ENCODE measurements around the gene EI24. TPM values are rescaled to one million over a fixed set of nuclear protein-coding genes. Genes with fewer than 3 reads are reported as not detected.

EI24 gene
- total and polyA plus RNA-seq, 9 donors, result 40.3 to 83.3 (median 66.4) TPM

DNA sequence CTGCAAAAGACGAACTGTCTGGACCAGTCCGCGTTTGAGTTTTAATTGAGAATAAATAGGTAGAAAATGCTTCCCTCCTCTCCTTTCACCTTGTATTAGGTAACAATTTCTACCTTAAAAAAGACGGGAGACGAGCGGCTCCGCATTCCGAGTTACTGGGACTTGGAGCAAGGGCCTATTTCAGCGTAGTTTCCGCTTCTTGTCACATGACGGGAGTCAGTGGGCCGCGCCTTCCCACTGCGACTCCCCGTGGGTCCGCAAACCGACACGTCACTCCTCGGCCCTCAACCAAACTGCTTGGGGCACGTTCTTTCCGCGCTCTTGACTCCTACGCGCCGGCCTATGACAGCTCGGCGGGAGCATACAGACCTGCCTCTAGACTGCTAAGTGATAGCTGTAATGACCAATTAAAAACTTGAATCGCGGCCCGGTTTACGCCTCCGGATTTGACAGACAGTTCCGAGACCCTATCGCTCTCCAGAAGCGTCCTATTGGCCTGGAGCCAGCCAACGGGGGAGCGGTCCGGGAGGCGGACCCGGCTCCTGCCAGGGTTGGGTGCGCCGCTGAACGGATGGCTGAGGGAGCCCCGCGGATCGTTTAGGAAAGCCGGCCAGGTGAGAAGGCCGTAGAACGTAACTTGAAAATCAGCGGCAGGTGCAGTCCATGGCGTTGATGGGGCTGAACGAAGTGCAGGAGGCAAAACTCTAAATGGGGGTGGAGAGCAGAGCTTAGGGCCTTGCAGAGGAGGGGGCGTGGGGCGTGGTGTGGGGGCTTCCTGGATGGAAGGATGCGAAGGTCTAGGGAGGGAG, 23.2 kb downstream of the EI24 start, which contains the start of gene STT3A:
STT3A (plus strand) TSS at position 548 of the 809 bp plus-strand sequence. CDS start 3,064 bp downstream, outside the sequence.
- WGBS (ENCODE audit: insufficient coverage), result under 1% methylated on average over 52 of the region's 55 CpGs
- Histone ChIP-seq H3K27ac (ENCODE audit: low read length) (peak within 1 kb of the TSS; percentile 99), H3K9me3 (replicated peaks; ENCODE audit: control insufficient read depth, low read depth, low read length) (no peaks in the 10 kb centered on the region), H3K36me3 (ENCODE audit: control insufficient read depth, insufficient read depth, low read length) (peaks cover 12% of the 10 kb centered on the region), H3K4me3 (ENCODE audit: low read length) (peak within 1 kb of the TSS; percentile 75), H3K4me1 (ENCODE audit: control insufficient read depth, insufficient read depth, low read length) (peaks cover 5% of the 10 kb centered on the region), H3K27me3 (ENCODE audit: control insufficient read depth, insufficient read depth, low read length) (no peaks in the 10 kb centered on the region)
- DNase-seq, result peak; percentile 100

DNA sequence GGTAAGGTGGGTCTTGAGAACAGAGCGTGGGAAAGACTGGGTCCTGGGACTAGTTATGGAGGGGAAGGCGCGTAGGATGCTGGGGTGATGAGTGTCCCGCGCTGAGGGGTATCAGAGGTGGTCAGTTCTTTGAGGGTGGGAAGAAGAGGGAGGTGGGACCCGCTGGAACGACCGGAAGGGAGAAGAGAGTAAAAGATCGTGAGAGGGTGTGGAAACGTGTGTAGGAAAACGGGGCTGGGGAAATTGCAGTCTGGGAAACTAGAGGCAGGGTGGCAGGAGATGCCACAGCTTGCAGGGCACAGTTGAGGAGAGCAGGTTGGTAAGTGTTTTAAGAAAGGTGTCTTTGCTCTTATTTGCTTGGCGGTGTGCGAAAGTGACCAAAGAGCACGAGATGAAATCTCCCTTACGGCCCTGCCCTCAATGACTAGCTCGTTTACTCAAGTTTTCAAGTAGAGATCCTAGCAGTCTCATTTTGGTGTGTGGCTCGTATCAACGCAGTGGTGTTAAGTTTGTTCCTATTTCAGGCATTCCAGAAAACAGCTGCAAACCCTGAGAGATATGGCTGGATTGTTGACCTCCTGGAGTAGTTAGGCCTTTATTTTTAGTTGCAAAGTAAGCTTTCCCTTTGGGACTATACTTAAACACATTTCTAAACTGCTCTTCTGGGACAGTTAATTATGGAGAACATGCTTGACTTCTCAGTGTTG, 24.0 kb downstream of the EI24 start:
- no peaks in the 10 kb centered on the region for H3K9me3 ChIP-seq (replicated peaks; ENCODE audit: control insufficient read depth, low read depth, low read length)
- no peaks in the 10 kb centered on the region for H3K27me3 ChIP-seq (ENCODE audit: control insufficient read depth, insufficient read depth, low read length)
- DNase-seq, result peak; percentile 37
- H3K27ac ChIP-seq (ENCODE audit: low read length), result peak overlapping the region; percentile 81
- peaks cover 17% of the 10 kb centered on the region for H3K36me3 ChIP-seq (ENCODE audit: control insufficient read depth, insufficient read depth, low read length)
- H3K4me1 ChIP-seq (ENCODE audit: control insufficient read depth, insufficient read depth, low read length), result peaks cover 5% of the 10 kb centered on the region
- under 1% methylated on average over 18 of the region's 18 CpGs for WGBS (ENCODE audit: insufficient coverage)
- H3K4me3 ChIP-seq (ENCODE audit: low read length), result peak overlapping the region; percentile 72

DNA sequence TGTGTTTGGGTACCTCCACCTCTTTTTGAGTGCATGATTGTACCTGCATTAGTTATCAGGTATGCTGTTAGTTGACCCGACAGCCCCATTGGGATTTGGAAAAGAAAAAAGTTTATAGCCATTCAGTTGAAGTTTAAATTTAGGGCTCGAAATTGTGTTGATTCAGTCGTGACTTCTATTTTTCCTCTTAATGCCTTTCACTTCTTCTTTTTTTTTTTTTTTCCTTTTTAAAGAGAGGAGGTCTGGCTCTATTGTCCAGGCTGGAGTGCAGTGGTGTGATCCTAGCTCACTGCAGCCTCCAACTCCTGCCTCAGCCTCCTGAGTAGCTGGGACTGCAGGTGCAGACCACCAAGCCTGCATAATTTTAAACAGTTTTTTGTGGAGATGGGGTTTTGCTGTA, 25.7 kb downstream of the EI24 start:
- no CpG with 5 or more reads among the region's 3 CpGs for WGBS (ENCODE audit: insufficient coverage)
- H3K36me3 ChIP-seq (ENCODE audit: control insufficient read depth, insufficient read depth, low read length), result peaks cover 26% of the 10 kb centered on the region

DNA sequence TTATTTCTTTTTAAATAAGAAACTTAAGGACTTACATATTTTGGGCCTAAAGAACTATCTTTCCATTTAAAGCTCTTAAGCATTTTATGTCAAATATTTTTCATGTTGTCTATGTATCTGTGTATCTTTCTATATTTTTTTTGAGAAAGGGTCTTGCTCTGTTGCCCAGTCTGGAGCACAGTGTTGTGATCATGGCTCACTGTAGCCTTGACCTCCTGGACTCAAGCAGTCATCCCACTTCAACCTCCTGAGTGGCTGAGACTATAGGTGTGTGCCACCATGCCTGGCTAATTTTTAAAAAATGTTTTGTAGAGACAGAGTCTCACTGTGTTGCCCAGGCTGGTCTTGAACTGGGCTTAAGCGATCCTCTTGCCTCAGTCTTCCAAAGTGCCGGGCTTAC, 31.4 kb downstream of the EI24 start:
- Histone ChIP-seq H3K36me3 (ENCODE audit: control insufficient read depth, insufficient read depth, low read length) (peaks cover 71% of the 10 kb centered on the region), H3K4me3 (ENCODE audit: low read length) (no peak overlapping the region), H3K27ac (ENCODE audit: low read length) (no peak overlapping the region), H3K9me3 (replicated peaks; ENCODE audit: control insufficient read depth, low read depth, low read length) (no peaks in the 10 kb centered on the region), H3K27me3 (ENCODE audit: control insufficient read depth, insufficient read depth, low read length) (no peaks in the 10 kb centered on the region), H3K4me1 (ENCODE audit: control insufficient read depth, insufficient read depth, low read length) (no peaks in the 10 kb centered on the region)
- DNase-seq, result no peak
- WGBS (ENCODE audit: insufficient coverage), result no CpG with 5 or more reads among the region's 2 CpGs

More for the DNA sequence above, 25.7 kb downstream of the EI24 start:
- no peak for DNase-seq
- no peaks in the 10 kb centered on the region for H3K27me3 ChIP-seq (ENCODE audit: control insufficient read depth, insufficient read depth, low read length)
- H3K4me1 ChIP-seq (ENCODE audit: control insufficient read depth, insufficient read depth, low read length), result peaks cover 5% of the 10 kb centered on the region
- no peak overlapping the region for H3K4me3 ChIP-seq (ENCODE audit: low read length)
- no peak overlapping the region for H3K27ac ChIP-seq (ENCODE audit: low read length)
- H3K9me3 ChIP-seq (replicated peaks; ENCODE audit: control insufficient read depth, low read depth, low read length), result no peaks in the 10 kb centered on the region

DNA sequence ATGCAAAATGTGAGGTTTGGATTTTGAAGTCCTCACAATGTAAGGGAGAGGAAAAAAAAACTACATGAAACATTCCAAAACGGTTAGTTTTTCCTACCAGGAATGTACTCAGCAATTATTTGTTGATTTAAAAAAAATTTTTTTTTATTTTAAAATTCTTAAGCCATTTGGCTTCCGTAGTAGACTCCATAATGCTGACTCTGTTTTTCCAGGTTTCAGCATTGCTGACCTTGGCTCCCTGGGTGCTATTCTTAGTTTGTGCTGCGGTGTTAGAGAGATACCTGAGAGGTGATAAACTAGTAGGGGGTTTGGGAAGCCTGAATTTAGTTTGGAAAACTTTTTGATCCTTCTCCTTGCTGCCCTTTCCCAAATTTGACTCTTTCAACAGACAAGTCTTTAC, 33.9 kb downstream of the EI24 start:
- no peaks in the 10 kb centered on the region for H3K9me3 ChIP-seq (replicated peaks; ENCODE audit: control insufficient read depth, low read depth, low read length)
- no peaks in the 10 kb centered on the region for H3K4me1 ChIP-seq (ENCODE audit: control insufficient read depth, insufficient read depth, low read length)
- H3K4me3 ChIP-seq (ENCODE audit: low read length), result no peak overlapping the region
- no peak overlapping the region for H3K27ac ChIP-seq (ENCODE audit: low read length)
- WGBS (ENCODE audit: insufficient coverage), result no CpG with 5 or more reads among the region's 3 CpGs
- no peak for DNase-seq
- H3K36me3 ChIP-seq (ENCODE audit: control insufficient read depth, insufficient read depth, low read length), result peaks cover 70% of the 10 kb centered on the region
- H3K27me3 ChIP-seq (ENCODE audit: control insufficient read depth, insufficient read depth, low read length), result no peaks in the 10 kb centered on the region

DNA sequence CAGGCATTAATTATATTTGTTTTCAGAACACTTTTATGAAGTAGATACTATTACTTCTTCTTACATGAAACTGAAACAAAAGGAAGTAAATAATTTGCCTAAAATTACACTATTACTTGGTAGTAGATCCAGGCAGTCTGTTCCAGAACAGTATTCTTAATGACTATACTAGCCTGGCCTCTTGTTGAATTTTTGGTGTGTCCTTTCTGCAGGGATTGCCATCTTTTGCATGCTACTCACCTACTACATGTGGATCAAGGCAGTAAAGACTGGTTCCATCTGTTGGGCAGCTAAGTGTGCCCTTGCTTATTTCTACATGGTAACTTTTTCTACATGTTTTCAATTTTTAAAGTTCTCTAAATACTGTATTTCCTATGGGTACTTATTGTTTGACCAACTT, 36.1 kb downstream of the EI24 start:
- Histone ChIP-seq H3K27ac (ENCODE audit: low read length) (no peak overlapping the region), H3K36me3 (ENCODE audit: control insufficient read depth, insufficient read depth, low read length) (peaks cover 70% of the 10 kb centered on the region), H3K9me3 (replicated peaks; ENCODE audit: control insufficient read depth, low read depth, low read length) (no peaks in the 10 kb centered on the region), H3K4me3 (ENCODE audit: low read length) (no peak overlapping the region), H3K27me3 (ENCODE audit: control insufficient read depth, insufficient read depth, low read length) (no peaks in the 10 kb centered on the region), H3K4me1 (ENCODE audit: control insufficient read depth, insufficient read depth, low read length) (no peaks in the 10 kb centered on the region)
- DNase-seq, result no peak

DNA sequence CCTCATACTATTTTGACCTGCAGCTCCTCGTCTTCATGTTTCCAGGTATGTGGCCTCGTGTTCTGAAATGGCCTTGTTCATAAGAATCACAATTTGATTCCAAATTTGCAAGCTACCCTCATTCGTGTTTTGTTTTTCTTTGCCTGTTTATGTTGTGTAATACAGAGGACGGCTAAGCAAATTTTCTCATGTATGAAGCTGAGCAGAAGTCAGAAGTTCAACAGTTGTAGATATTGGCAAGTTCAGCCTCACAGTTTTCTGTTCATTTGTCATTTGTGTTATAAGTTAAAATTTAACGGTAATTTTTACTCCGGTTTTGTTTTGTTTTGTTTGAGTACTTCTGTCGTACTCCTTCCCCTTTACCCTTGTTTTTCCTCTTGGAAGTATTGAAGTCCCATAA, 40.3 kb downstream of the EI24 start:
- no CpG with 5 or more reads among the region's 7 CpGs for WGBS (ENCODE audit: insufficient coverage)

DNA sequence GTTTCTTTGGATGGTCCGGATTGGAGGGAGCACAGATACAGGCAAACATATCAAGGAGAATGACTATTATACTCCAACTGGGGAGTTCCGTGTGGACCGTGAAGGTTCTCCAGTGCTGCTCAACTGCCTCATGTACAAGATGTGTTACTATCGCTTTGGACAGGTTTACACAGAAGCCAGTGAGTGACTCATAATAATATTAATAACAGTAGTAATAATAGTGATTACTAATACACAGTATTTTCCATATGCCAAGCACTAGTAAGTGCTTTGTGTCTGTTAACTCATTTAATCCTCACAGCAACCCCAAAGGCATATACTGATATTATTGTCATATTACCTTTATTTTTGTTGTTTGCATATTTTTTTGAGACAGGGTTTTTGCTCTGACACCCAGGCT, 49.1 kb downstream of the EI24 start:
- Histone ChIP-seq H3K27ac (ENCODE audit: low read length) (no peak overlapping the region), H3K4me1 (ENCODE audit: control insufficient read depth, insufficient read depth, low read length) (no peaks in the 10 kb centered on the region), H3K36me3 (ENCODE audit: control insufficient read depth, insufficient read depth, low read length) (peaks cover 58% of the 10 kb centered on the region), H3K27me3 (ENCODE audit: control insufficient read depth, insufficient read depth, low read length) (no peaks in the 10 kb centered on the region), H3K4me3 (ENCODE audit: low read length) (no peak overlapping the region), H3K9me3 (replicated peaks; ENCODE audit: control insufficient read depth, low read depth, low read length) (no peaks in the 10 kb centered on the region)
- DNase-seq, result no peak
- WGBS (ENCODE audit: insufficient coverage), result no CpG with 5 or more reads among the region's 4 CpGs

More for the DNA sequence above, 40.3 kb downstream of the EI24 start:
- Histone ChIP-seq H3K27ac (ENCODE audit: low read length) (no peak overlapping the region), H3K36me3 (ENCODE audit: control insufficient read depth, insufficient read depth, low read length) (peaks cover 62% of the 10 kb centered on the region), H3K27me3 (ENCODE audit: control insufficient read depth, insufficient read depth, low read length) (no peaks in the 10 kb centered on the region), H3K4me1 (ENCODE audit: control insufficient read depth, insufficient read depth, low read length) (no peaks in the 10 kb centered on the region), H3K9me3 (replicated peaks; ENCODE audit: control insufficient read depth, low read depth, low read length) (no peaks in the 10 kb centered on the region), H3K4me3 (ENCODE audit: low read length) (no peak overlapping the region)
- DNase-seq, result no peak

DNA sequence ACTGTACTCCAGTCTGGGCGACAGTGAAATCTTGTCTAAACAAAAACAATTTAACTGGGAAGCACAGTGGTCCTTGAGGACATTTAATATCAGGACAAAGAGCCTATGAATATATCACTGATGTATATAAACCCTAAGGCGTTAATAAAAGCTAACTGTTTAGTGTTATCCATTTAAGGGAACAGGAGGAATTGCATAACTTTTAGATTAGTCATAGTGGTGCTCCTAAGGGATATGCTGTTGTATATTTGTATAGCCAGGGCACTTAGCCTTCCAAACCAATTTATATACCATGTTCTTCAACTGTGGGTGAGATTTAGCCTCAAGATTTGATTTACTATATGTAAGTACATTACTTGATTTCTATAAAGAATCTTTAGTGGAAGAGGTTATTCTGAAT, 52.7 kb downstream of the EI24 start:
- Histone ChIP-seq H3K27me3 (ENCODE audit: control insufficient read depth, insufficient read depth, low read length) (no peaks in the 10 kb centered on the region), H3K4me1 (ENCODE audit: control insufficient read depth, insufficient read depth, low read length) (peaks cover 8% of the 10 kb centered on the region), H3K9me3 (replicated peaks; ENCODE audit: control insufficient read depth, low read depth, low read length) (no peaks in the 10 kb centered on the region), H3K36me3 (ENCODE audit: control insufficient read depth, insufficient read depth, low read length) (peaks cover 36% of the 10 kb centered on the region), H3K27ac (ENCODE audit: low read length) (no peak overlapping the region), H3K4me3 (ENCODE audit: low read length) (no peak overlapping the region)
- WGBS (ENCODE audit: insufficient coverage), result no CpG with 5 or more reads among the region's 2 CpGs
- no peak for DNase-seq

DNA sequence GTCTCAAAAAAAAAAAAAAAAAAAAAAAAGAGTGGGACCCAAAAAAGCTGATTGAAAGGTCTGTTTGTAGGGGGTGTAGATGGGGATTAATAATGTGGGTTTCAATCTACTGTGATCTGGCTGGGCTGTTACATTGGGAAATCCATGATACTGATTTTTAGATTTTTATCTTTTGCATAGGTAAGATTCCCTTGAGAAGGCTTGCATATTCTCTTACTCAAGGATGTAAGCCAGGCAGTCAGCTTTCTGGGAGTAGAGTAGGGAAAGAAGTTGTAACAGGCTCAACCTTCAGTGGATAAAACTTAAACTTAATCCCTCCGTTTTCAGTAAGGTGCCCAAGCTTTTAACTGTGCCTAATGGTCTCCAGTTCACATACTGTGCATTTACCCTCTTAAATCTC, 53.8 kb downstream of the EI24 start:
- Histone ChIP-seq H3K27ac (ENCODE audit: low read length) (no peak overlapping the region), H3K4me3 (ENCODE audit: low read length) (no peak overlapping the region), H3K9me3 (replicated peaks; ENCODE audit: control insufficient read depth, low read depth, low read length) (no peaks in the 10 kb centered on the region), H3K27me3 (ENCODE audit: control insufficient read depth, insufficient read depth, low read length) (no peaks in the 10 kb centered on the region), H3K36me3 (ENCODE audit: control insufficient read depth, insufficient read depth, low read length) (peaks cover 33% of the 10 kb centered on the region), H3K4me1 (ENCODE audit: control insufficient read depth, insufficient read depth, low read length) (peaks cover 8% of the 10 kb centered on the region)
- no peak for DNase-seq
- WGBS (ENCODE audit: insufficient coverage), result no CpG with 5 or more reads among the region's 1 CpG
